CD8-positive, alpha-beta memory T cell (primary cell): ENCODE results near the gene STK32B. TPM values are rescaled to one million over a fixed set of nuclear protein-coding genes. Genes with fewer than 3 reads are reported as not detected.

Experiments
- CTCF ChIA-PET: fragments of 350-600 bp; sonication (Branson Sonifier 250); formaldehyde crosslinking; loops from one replicate; lab custom pipeline; 2021; ENCODE audit warnings: antibody characterized with exemption; lab: Charles Lee
- POLR2A ChIA-PET: fragments of 350-600 bp; sonication (Branson Sonifier 250); formaldehyde crosslinking; loops from one replicate; lab custom pipeline; 2021; ENCODE audit warnings: antibody characterized with exemption; lab: Charles Lee
- DNase-seq, 5 donors: peaks; one replicate each; pipeline versions ENCODE4 v3.0.0 to v3.0.0-alpha.2; 2020 to 2022; ENCODE audit warnings: mixed read lengths in 1 of 5
- H3K27ac ChIP-seq: one replicate; pipeline ENCODE4 v1.7.0; 2013; ENCODE audit warnings: low read depth, mild to moderate bottlenecking, low read length, moderate library complexity
- H3K27me3 ChIP-seq: 2 replicates; pipeline ENCODE4 v1.7.0; 2013; ENCODE audit warnings: low read length, mild to moderate bottlenecking; ENCODE audit not compliant: insufficient read depth, poor library complexity, severe bottlenecking
- H3K36me3 ChIP-seq: 2 replicates; pipeline ENCODE4 v1.7.0; 2013; ENCODE audit warnings: mild to moderate bottlenecking, low read length, moderate library complexity; ENCODE audit not compliant: insufficient read depth
- H3K4me1 ChIP-seq: 2 replicates; pipeline ENCODE4 v1.7.0; 2013; ENCODE audit warnings: mild to moderate bottlenecking, low read length, moderate library complexity; ENCODE audit not compliant: insufficient read depth
- H3K4me3 ChIP-seq: 2 replicates; pipeline ENCODE4 v1.7.0; 2013; ENCODE audit warnings: mild to moderate bottlenecking, low read length
- H3K9me3 ChIP-seq: 2 replicates; pipeline ENCODE4 v1.7.0; 2013; ENCODE audit warnings: mild to moderate bottlenecking, low read length
- H3K27ac Mint-ChIP-seq, 8 donors: one replicate each; pipeline ENCODE4 v1.8.0; 2020 to 2021; ENCODE audit warnings: mixed read lengths in 8 of 8, mild to moderate bottlenecking in 6 of 8, inconsistent platforms in 3 of 8, moderate library complexity in 3 of 8
- H3K27me3 Mint-ChIP-seq, 2 donors: one replicate each; pipeline ENCODE4 v1.8.0; 2020 to 2021; ENCODE audit warnings: mixed read lengths in 2 of 2, mild to moderate bottlenecking in 1 of 2, moderate library complexity in 1 of 2
- H3K36me3 Mint-ChIP-seq, 3 donors: one replicate each; pipeline ENCODE4 v1.8.0; 2020 to 2021; ENCODE audit warnings: mixed read lengths in 3 of 3, inconsistent platforms in 1 of 3, mild to moderate bottlenecking in 1 of 3
- H3K4me1 Mint-ChIP-seq, 3 donors: one replicate each; pipeline ENCODE4 v1.8.0; 2020 to 2021; ENCODE audit warnings: mixed read lengths in 3 of 3, inconsistent platforms in 1 of 3, mild to moderate bottlenecking in 1 of 3
- H3K4me3 Mint-ChIP-seq, 7 donors: one replicate each; pipeline ENCODE4 v1.8.0; 2020 to 2021; ENCODE audit warnings: mixed read lengths in 7 of 7, mild to moderate bottlenecking in 6 of 7, moderate library complexity in 4 of 7, inconsistent platforms in 2 of 7
- H3K9me3 Mint-ChIP-seq, 5 donors: one replicate each; pipeline ENCODE4 v1.8.0; 2020 to 2022; ENCODE audit warnings: mixed read lengths in 5 of 5, mild to moderate bottlenecking in 3 of 5, moderate library complexity in 2 of 5, inconsistent platforms in 1 of 5
- polyA plus RNA-seq: library from polyadenylated mRNA; unstranded; fragments of 300-500 nt; fragmentation: Illumina TruSeq; gene quantifications from one replicate; pipeline ENCODE4 v1.2.3, GENCODE V29; 2021
- total RNA-seq, 2 experiments: library from RNA; stranded (reverse); gene quantifications; one replicate each; pipeline ENCODE4 v1.2.3, GENCODE V29; 2021

Gene STK32B
- total and polyA plus RNA-seq, 3 experiments from 2014 or later: not detected

GRCh38 chr4:5021546-5021945 lies 29.7 kb upstream of the STK32B start:
- Mint-ChIP-seq H3K9me3 (peaks cover 0 to 4% (median 0%) of the 10 kb centered on the region in 5 donors), H3K36me3 (no peaks in the 10 kb centered on the region), H3K27me3 (peaks cover 12 to 32% of the 10 kb centered on the region in 2 donors), H3K4me1 (peaks cover 0 to 4% (median 0%) of the 10 kb centered on the region in 3 donors), H3K4me3 (no peak overlapping the region), H3K27ac (no peak overlapping the region)
- H3K27ac ChIP-seq: no peak overlapping the region
- ChIA-PET POLR2A (no interaction called here), CTCF (no interaction called here)
- no peaks in the 10 kb centered on the region for H3K4me1 ChIP-seq
- H3K27me3 ChIP-seq: no peaks in the 10 kb centered on the region
- DNase-seq: no peak
- H3K9me3 ChIP-seq: no peaks in the 10 kb centered on the region
- H3K36me3 ChIP-seq: no peaks in the 10 kb centered on the region
- no peak overlapping the region for H3K4me3 ChIP-seq

DNA sequence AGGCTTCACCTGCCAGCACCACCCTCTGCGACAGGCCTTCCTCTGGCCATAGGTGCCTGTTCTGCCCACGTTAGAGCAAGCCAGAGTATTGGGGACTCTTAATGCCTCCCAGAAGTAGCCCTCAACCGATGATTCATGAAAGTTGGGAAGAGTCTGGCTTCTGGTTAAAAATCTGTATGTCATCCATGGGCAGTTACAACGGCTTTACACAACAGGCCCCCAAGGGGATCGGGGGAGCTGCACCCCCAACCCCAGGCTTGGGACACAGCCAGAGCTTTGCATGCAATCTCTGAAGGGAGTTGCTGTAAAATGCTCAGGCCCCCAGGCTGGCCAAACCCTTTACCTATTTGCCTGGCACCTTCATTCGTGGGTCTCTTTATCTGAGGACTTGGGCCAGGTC lies 26.6 kb upstream of the STK32B start:
- Histone ChIP-seq H3K36me3 (no peaks in the 10 kb centered on the region), H3K27me3 (no peaks in the 10 kb centered on the region), H3K27ac (no peak overlapping the region), H3K4me1 (no peaks in the 10 kb centered on the region), H3K4me3 (no peak overlapping the region), H3K9me3 (no peaks in the 10 kb centered on the region)
- CTCF ChIA-PET: no interaction called here
- Mint-ChIP-seq H3K27ac (no peak overlapping the region), H3K4me3 (no peak overlapping the region), H3K36me3 (no peaks in the 10 kb centered on the region), H3K27me3 (peaks cover 3 to 23% of the 10 kb centered on the region in 2 donors), H3K9me3 (peaks cover 0 to 6% (median 0%) of the 10 kb centered on the region in 5 donors), H3K4me1 (no peaks in the 10 kb centered on the region)
- DNase-seq: no peak
- POLR2A ChIA-PET: no interaction called here

GRCh38 chr4:5026371-5026770 lies 24.9 kb upstream of the STK32B start:
- no peak overlapping the region for H3K27ac Mint-ChIP-seq
- Histone ChIP-seq H3K9me3 (no peaks in the 10 kb centered on the region), H3K36me3 (no peaks in the 10 kb centered on the region), H3K4me1 (no peaks in the 10 kb centered on the region), H3K27me3 (no peaks in the 10 kb centered on the region), H3K4me3 (no peak overlapping the region), H3K27ac (no peak overlapping the region)
- no peaks in the 10 kb centered on the region for H3K4me1 Mint-ChIP-seq
- H3K36me3 Mint-ChIP-seq: no peaks in the 10 kb centered on the region
- CTCF ChIA-PET: no interaction called here
- no peak for DNase-seq
- POLR2A ChIA-PET: no interaction called here
- peaks cover 0 to 17% of the 10 kb centered on the region in 2 donors for H3K27me3 Mint-ChIP-seq
- H3K4me3 Mint-ChIP-seq: no peak overlapping the region
- peaks cover 0 to 6% (median 0%) of the 10 kb centered on the region in 5 donors for H3K9me3 Mint-ChIP-seq

GRCh38 chr4:5027346-5027745 lies 23.9 kb upstream of the STK32B start:
- no peak for DNase-seq
- peaks cover 2 to 13% of the 10 kb centered on the region in 2 donors for H3K27me3 Mint-ChIP-seq
- H3K36me3 Mint-ChIP-seq: no peaks in the 10 kb centered on the region
- peaks cover 0 to 6% (median 0%) of the 10 kb centered on the region in 5 donors for H3K9me3 Mint-ChIP-seq
- Histone ChIP-seq H3K4me3 (no peak overlapping the region), H3K36me3 (no peaks in the 10 kb centered on the region), H3K27ac (no peak overlapping the region), H3K4me1 (no peaks in the 10 kb centered on the region), H3K27me3 (no peaks in the 10 kb centered on the region), H3K9me3 (no peaks in the 10 kb centered on the region)
- H3K4me1 Mint-ChIP-seq: no peaks in the 10 kb centered on the region
- no peak overlapping the region for H3K4me3 Mint-ChIP-seq
- ChIA-PET CTCF (no interaction called here), POLR2A (no interaction called here)
- no peak overlapping the region for H3K27ac Mint-ChIP-seq

GRCh38 chr4:5028480-5028879 lies 22.8 kb upstream of the STK32B start:
- Histone ChIP-seq H3K36me3 (no peaks in the 10 kb centered on the region), H3K27ac (no peak overlapping the region), H3K27me3 (no peaks in the 10 kb centered on the region), H3K9me3 (no peaks in the 10 kb centered on the region), H3K4me3 (no peak overlapping the region), H3K4me1 (no peaks in the 10 kb centered on the region)
- H3K36me3 Mint-ChIP-seq: no peaks in the 10 kb centered on the region
- ChIA-PET CTCF (no interaction called here), POLR2A (no interaction called here)
- H3K9me3 Mint-ChIP-seq: peaks cover 0 to 3% (median 0%) of the 10 kb centered on the region in 5 donors
- peaks cover 0 to 2% (median 2%) of the 10 kb centered on the region in 3 donors for H3K4me1 Mint-ChIP-seq
- H3K4me3 Mint-ChIP-seq: peak overlapping the region in 1 of 7 donors; percentile 3
- peaks cover 2 to 13% of the 10 kb centered on the region in 2 donors for H3K27me3 Mint-ChIP-seq
- DNase-seq: no peak
- no peak overlapping the region for H3K27ac Mint-ChIP-seq

- Histone ChIP-seq H3K4me1 (no peaks in the 10 kb centered on the region), H3K27ac (no peak overlapping the region), H3K36me3 (no peaks in the 10 kb centered on the region), H3K4me3 (no peak overlapping the region), H3K9me3 (no peaks in the 10 kb centered on the region), H3K27me3 (no peaks in the 10 kb centered on the region)
- peaks cover 7 to 13% of the 10 kb centered on the region in 2 donors for H3K27me3 Mint-ChIP-seq
- H3K4me3 Mint-ChIP-seq: no peak overlapping the region
- no peak for DNase-seq
- H3K9me3 Mint-ChIP-seq: peaks cover 0 to 3% (median 0%) of the 10 kb centered on the region in 5 donors
- POLR2A ChIA-PET: no interaction called here
- CTCF ChIA-PET: no interaction called here
- H3K36me3 Mint-ChIP-seq: no peaks in the 10 kb centered on the region
- peaks cover 0 to 3% (median 3%) of the 10 kb centered on the region in 3 donors for H3K4me1 Mint-ChIP-seq
- H3K27ac Mint-ChIP-seq: no peak overlapping the region
These were observed 21.8 kb upstream of the STK32B start for GRCh38 chr4:5029447-5029846.

GRCh38 chr4:5030221-5030620 lies 21.1 kb upstream of the STK32B start:
- Histone ChIP-seq H3K9me3 (no peaks in the 10 kb centered on the region), H3K27ac (no peak overlapping the region), H3K4me3 (no peak overlapping the region), H3K27me3 (no peaks in the 10 kb centered on the region), H3K36me3 (no peaks in the 10 kb centered on the region), H3K4me1 (no peaks in the 10 kb centered on the region)
- POLR2A ChIA-PET: no interaction called here
- peaks cover 7 to 13% of the 10 kb centered on the region in 2 donors for H3K27me3 Mint-ChIP-seq
- peaks cover 0 to 3% (median 0%) of the 10 kb centered on the region in 5 donors for H3K9me3 Mint-ChIP-seq
- H3K36me3 Mint-ChIP-seq: no peaks in the 10 kb centered on the region
- no peak overlapping the region for H3K27ac Mint-ChIP-seq
- CTCF ChIA-PET: no interaction called here
- no peak for DNase-seq
- H3K4me1 Mint-ChIP-seq: peaks cover 0 to 3% (median 3%) of the 10 kb centered on the region in 3 donors
- no peak overlapping the region for H3K4me3 Mint-ChIP-seq

DNA sequence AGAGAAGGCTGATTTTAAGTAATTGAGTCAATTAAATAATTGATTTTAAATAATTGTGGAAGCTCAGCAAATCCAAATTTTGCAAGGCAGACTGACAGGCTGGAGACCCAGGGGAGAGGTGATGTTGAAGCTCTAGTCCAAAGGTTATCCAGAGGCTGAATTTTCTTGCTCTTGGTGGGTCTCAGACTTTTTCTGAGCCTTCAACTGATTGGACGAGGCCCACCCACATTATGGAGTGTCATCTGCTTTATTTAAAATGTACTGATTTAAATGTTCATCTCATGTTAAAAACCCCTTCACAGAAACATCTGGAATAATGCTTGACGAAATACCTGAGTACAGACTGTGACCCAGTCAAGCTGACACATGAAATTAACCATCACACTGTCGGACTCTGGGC lies 20.4 kb upstream of the STK32B start:
- ChIA-PET POLR2A (no interaction called here), CTCF (no interaction called here)
- peaks cover 0 to 3% (median 3%) of the 10 kb centered on the region in 3 donors for H3K4me1 Mint-ChIP-seq
- Histone ChIP-seq H3K4me3 (no peak overlapping the region), H3K27me3 (no peaks in the 10 kb centered on the region), H3K36me3 (no peaks in the 10 kb centered on the region), H3K9me3 (no peaks in the 10 kb centered on the region), H3K27ac (no peak overlapping the region), H3K4me1 (no peaks in the 10 kb centered on the region)
- H3K4me3 Mint-ChIP-seq: no peak overlapping the region
- no peak overlapping the region for H3K27ac Mint-ChIP-seq
- no peaks in the 10 kb centered on the region for H3K36me3 Mint-ChIP-seq
- peaks cover 0 to 3% (median 0%) of the 10 kb centered on the region in 5 donors for H3K9me3 Mint-ChIP-seq
- H3K27me3 Mint-ChIP-seq: peaks cover 7% of the 10 kb centered on the region in 2 donors
- no peak for DNase-seq
